NCI-H526 (cell line): ENCODE measurements around the gene IFFO2.
A peak's percentile ranks its signal among the peaks of the same experiment; 100 is the strongest.

Experiments used
- DNase-seq, 2 experiments: peaks; one replicate each; lab custom pipeline; 2025; lab: John Stamatoyannopoulos, UW

Gene IFFO2

GRCh38 chr1:18919197-18919905 is 37.1 kb downstream of the IFFO2 start:
- DNase-seq, result no peak

- DNase-seq, result no peak
These were observed 38.1 kb downstream of the IFFO2 start for GRCh38 chr1:18918417-18918816.

GRCh38 chr1:18917071-18917799 is 39.2 kb downstream of the IFFO2 start:
- no peak for DNase-seq

GRCh38 chr1:18915341-18915740 is 41.1 kb downstream of the IFFO2 start:
- DNase-seq, result no peak

GRCh38 chr1:18913065-18913835 is 43.2 kb downstream of the IFFO2 start:
- peak in 1 of 2 experiments; percentile 71 for DNase-seq

- DNase-seq, result no peak
These were observed 43.9 kb downstream of the IFFO2 start for GRCh38 chr1:18912550-18912949.

GRCh38 chr1:18908911-18909771 is 47.3 kb downstream of the IFFO2 start:
- DNase-seq, result no peak

- no peak for DNase-seq
These were observed 48.3 kb downstream of the IFFO2 start for GRCh38 chr1:18907917-18908845.

- DNase-seq, result peak; percentile 27 to 59
These were observed 49.2 kb downstream of the IFFO2 start for GRCh38 chr1:18907021-18907916.

GRCh38 chr1:18903291-18903756 is 53.2 kb downstream of the IFFO2 start:
- no peak for DNase-seq

GRCh38 chr1:18902523-18903290 is 53.8 kb downstream of the IFFO2 start, which contains the start of gene ALDH4A1:
TSS of gene ALDH4A1 (minus strand) at chr1:18902555. CDS start at chr1:18902523, 32 bp downstream.
- DNase-seq, result peak; percentile 94 to 95

GRCh38 chr1:18901952-18902522 is 54.4 kb downstream of the IFFO2 start:
- DNase-seq, result peak in 1 of 2 experiments; percentile 15

- no peak for DNase-seq
These were observed 55.1 kb downstream of the IFFO2 start for GRCh38 chr1:18901147-18901951.

- DNase-seq, result no peak
These were observed 56.1 kb downstream of the IFFO2 start for GRCh38 chr1:18900303-18900841.

- DNase-seq, result no peak
These were observed 57.0 kb downstream of the IFFO2 start for GRCh38 chr1:18899363-18900049.

- no peak for DNase-seq
These were observed 57.9 kb downstream of the IFFO2 start for GRCh38 chr1:18898567-18898966.
